NCI-H146 (cell line): ENCODE data around the gene CATSPERE.

Experiments used
- DNase-seq: peaks from one replicate; lab custom pipeline; 2025; lab: John Stamatoyannopoulos, UW

CATSPERE gene

GRCh38 chr1:244461245-244462071 is at the start of gene CATSPERE:
Gene CATSPERE, plus strand, starts transcription at chr1:244461273. Its CDS starts 157 bp downstream, at chr1:244461430.
- DNase-seq = peak; percentile 98

- DNase-seq = no peak
Measured at GRCh38 chr1:244412176-244412575, 48.9 kb upstream of the CATSPERE start.

- DNase-seq = no peak
Measured at GRCh38 chr1:244413736-244414135, 47.3 kb upstream of the CATSPERE start.

GRCh38 chr1:244414543-244414942 is 46.5 kb upstream of the CATSPERE start:
- DNase-seq = no peak

- DNase-seq = no peak
Measured at GRCh38 chr1:244419024-244419423, 42.0 kb upstream of the CATSPERE start.

GRCh38 chr1:244422174-244422573 is 38.9 kb upstream of the CATSPERE start:
- DNase-seq = no peak

GRCh38 chr1:244424649-244425334 is 36.3 kb upstream of the CATSPERE start:
- no peak for DNase-seq

- no peak for DNase-seq
Measured at GRCh38 chr1:244427647-244428046, 33.4 kb upstream of the CATSPERE start.

GRCh38 chr1:244429818-244430217 is 31.3 kb upstream of the CATSPERE start:
- no peak for DNase-seq

- DNase-seq = no peak
Measured at GRCh38 chr1:244431166-244431565, 29.9 kb upstream of the CATSPERE start.

- no peak for DNase-seq
Measured at GRCh38 chr1:244435562-244436205, 25.4 kb upstream of the CATSPERE start.

GRCh38 chr1:244436336-244437085 is 24.6 kb upstream of the CATSPERE start:
- DNase-seq = no peak

- no peak for DNase-seq
Measured at GRCh38 chr1:244437086-244437468, 24.0 kb upstream of the CATSPERE start.

GRCh38 chr1:244439391-244440032 is 21.6 kb upstream of the CATSPERE start:
- DNase-seq = peak; percentile 26

- no peak for DNase-seq
Measured at GRCh38 chr1:244442850-244443249, 18.2 kb upstream of the CATSPERE start.

GRCh38 chr1:244444854-244445253 is 16.2 kb upstream of the CATSPERE start:
- DNase-seq = no peak

GRCh38 chr1:244445320-244446181 is 15.5 kb upstream of the CATSPERE start:
- no peak for DNase-seq

GRCh38 chr1:244447024-244447423 is 14.0 kb upstream of the CATSPERE start:
- DNase-seq = peak; percentile 57

- no peak for DNase-seq
Measured at GRCh38 chr1:244447552-244447951, 13.5 kb upstream of the CATSPERE start.

- DNase-seq = peak; percentile 14
Measured at GRCh38 chr1:244448279-244449036, 12.6 kb upstream of the CATSPERE start.
